LHCN-M2 (cell line): Measurements from ENCODE around the gene ARL2. TPM values are rescaled to one million over a fixed set of nuclear protein-coding genes. Genes with fewer than 3 reads are reported as not detected.
"Not testable (repeated sequence)": the region's sequence is repeated elsewhere in the genome, so short reads cannot be mapped to it uniquely, and the experiment has no call there.

Source experiments
- DNase-seq: peaks from one replicate; pipeline ENCODE4 v3.0.0-alpha.2; 2012; ENCODE audit warnings: low read depth
- total RNA-seq: library from RNA; depleted of rRNA; stranded (reverse); fragments of >200 nt; gene quantifications from 2 replicates; pipeline ENCODE4 v1.2.3, GENCODE V29; 2014

The ARL2 gene
- total RNA-seq, 1 experiment from 2014 or later = 115 TPM

- not testable (repeated sequence) for DNase-seq
Observed at GRCh38 chr11:65003968-65004367, 10.0 kb upstream of the ARL2 start.

GRCh38 chr11:65008016-65008415, 5.9 kb upstream of the ARL2 start:
- DNase-seq = peak; percentile 9

GRCh38 chr11:65008873-65009272, 5.1 kb upstream of the ARL2 start:
- no peak for DNase-seq

DNA sequence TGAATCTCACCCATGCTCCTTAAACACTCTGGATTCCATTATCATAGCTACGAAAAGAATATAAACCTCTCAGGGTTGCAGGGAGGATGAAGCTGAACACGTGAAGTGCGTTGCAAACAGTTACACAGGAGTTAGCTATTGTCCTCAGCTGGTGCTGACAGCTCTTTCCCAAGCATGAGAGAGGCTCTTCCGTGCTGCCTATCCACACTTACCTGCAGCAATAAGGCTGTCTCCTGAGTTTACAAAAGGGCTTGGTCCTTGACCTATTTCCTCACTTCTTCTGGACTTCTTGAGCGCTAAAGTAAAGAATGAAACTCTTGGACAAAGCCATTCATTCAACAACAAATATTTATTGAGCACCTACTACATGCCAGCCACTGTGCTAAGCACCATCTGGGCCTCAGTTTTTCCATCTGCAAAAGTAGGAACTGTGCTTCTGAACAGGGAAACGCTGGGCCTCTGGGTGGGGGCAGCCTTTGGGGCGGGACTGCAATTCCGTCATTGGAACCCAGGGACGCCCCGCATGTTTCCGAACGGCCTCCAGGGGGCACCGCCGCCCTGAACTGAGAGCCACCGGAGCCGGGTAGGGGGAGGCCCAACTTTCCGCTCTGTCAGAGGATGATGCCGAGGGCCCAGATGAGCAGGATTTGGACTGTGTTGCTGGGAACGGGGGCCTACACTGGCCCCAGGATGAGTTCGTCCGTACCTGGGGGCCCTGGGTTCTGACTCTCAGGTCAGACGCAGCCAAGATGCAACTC, 651 bp upstream of the ARL2 start:
- DNase-seq = peak; percentile 83

- no peak for DNase-seq
Observed at GRCh38 chr11:65014726-65015227, 817 bp downstream of the ARL2 start.

- no peak for DNase-seq
Observed at GRCh38 chr11:65016705-65017104, 2.7 kb downstream of the ARL2 start.

- no peak for DNase-seq
Observed at GRCh38 chr11:65017937-65018336, 4.0 kb downstream of the ARL2 start.

DNA sequence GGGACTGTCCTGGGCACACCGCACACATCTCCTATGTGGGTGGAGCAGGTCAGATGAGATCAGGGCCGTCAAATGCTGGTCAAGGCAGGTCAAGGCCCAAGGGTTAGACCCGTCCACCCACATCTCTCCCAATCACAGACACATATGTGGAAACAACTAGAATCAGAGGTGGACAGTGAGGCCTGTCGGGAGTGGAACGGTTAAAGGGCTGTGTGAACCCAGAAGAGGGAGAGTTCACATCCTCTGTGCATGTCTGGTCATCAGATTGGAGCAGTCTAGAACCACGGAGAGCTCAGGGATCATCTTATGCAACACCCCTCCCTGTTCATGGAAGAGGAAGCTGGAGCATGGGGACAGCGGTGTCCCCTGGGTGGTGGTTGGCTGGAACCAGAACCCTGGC, 5.9 kb downstream of the ARL2 start:
- no peak for DNase-seq

DNA sequence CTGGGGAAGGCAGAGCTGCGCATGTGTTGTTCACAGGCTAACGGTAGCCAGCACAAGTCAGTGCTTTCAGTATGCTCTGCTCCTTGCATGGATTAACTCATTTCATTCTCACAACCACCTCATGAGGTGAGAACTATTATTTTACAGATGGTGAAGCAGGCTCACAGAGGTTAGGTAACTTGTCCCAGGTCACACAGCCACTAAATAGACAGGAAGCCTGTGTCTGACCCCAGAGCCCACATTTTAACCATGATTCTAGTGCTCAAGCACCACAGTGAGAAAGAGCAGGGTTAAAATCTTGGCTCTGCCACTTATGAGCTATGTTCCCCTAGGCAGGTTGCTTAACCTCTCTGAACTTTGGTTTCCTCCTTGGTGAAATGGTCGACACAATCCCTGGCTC, 7.0 kb downstream of the ARL2 start:
- no peak for DNase-seq

- no peak for DNase-seq
Observed at GRCh38 chr11:65021509-65021908, 7.5 kb downstream of the ARL2 start.

GRCh38 chr11:65023502-65023901, 9.5 kb downstream of the ARL2 start:
- not testable (repeated sequence) for DNase-seq

DNA sequence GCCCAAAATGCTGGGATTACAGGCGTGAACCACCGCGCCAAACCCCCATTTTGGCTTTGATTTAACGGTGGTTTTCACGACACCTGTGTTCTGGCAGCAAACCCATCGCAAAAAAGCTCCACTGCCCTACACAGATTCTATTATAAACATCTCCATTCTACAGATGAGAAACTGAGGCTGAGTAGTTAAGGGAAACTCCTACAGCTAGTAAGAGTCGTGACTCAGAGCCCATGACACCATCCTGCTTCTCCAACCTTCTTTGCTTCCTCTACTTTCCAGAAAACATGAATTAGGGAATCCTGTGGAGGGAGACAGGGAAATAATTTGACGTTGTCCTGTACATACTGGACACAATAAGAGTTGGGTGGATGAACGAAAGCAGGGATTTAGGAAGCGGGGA, 12.8 kb downstream of the ARL2 start:
- no peak for DNase-seq

DNA sequence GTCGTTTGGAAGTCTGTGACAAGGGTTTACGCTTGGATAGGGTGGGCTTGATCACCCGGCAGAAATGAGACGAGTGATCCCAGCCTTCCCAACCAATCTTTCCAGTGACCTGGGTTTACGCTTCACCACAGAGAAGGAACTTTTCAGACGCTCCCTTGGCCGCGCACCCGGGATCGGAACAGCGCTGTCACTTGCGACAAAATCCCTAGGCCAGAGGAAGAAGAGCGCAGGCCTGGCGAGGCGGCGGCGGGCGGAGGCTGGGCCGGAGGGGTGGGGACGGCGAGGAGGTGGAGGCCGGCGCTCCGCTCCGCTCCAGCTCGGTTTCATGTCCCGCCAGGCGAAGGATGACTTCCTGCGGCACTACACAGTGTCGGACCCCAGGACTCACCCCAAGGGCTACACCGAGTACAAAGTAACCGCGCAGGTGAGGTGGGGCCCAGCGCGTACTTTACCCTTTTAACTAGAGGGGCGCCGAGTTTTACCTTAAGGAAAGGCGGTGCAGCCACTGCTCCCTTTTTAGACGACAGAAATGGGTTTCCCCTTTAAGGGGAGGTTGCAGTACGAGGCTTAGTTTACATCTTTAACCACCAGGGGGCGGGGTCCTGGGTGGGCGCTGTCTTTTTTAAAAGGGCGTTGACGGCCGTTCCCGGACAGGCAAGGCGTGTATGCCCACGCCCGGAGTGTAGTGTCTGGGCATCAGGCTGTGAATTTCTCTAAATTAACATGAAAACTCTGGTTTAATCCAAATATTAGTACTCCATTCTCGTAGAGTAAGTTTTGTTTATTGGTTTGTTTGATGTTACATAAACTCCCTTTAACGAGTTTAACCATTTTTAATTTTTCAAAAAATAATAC, 13.5 kb downstream of the ARL2 start, which contains the start of gene SNX15:
SNX15 (plus strand) TSS at position 227 of the 855 bp plus-strand sequence; CDS start at position 326, 99 bp downstream.
- peak; percentile 95 for DNase-seq

DNA sequence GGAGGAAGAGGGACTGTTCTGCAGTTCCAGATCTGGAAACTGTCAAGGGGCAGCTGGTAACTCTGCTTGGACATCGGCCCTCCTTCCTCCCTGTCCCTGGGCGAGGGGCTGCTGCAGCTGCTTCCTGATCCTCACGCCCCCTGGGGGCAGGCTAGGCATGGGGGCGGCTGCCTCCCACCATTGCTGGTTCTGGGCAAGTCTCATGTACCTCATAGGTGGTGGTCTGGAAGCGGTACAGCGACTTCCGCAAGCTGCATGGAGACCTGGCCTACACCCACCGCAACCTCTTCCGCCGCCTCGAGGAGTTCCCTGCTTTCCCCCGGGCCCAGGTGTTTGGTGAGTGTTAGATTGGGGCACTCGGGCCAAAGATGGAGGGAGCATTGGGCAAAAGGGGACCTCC, 18.3 kb downstream of the ARL2 start:
- no peak for DNase-seq

GRCh38 chr11:65034423-65034822, 20.5 kb downstream of the ARL2 start:
- DNase-seq = no peak

DNA sequence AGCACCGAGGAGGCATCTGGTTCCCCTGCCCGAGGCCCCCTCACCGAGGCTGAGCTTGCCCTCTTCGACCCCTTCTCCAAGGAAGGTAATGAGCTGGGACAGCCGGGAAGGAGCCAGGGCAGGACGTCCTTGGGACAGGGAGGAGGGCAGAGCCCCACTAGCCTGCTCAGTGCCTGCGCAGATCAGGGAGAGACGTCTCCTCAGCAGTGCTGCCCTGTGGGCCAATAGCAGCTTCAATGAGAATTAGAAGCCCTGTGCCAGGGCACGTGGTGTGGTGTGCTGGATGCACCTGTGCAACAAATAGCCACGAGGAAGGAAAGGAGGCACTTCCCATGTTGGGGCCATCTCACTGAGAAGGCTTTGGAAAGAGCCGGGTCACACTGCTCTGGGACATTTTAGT, 21.6 kb downstream of the ARL2 start:
- no peak for DNase-seq

GRCh38 chr11:65036931-65037330, 23.0 kb downstream of the ARL2 start:
- DNase-seq = no peak

- no peak for DNase-seq
Observed at GRCh38 chr11:65040520-65040846, 26.5 kb downstream of the ARL2 start.

GRCh38 chr11:65040847-65041622, 27.1 kb downstream of the ARL2 start, which contains the start of gene SAC3D1:
TSS of gene SAC3D1 (plus strand) at chr11:65041210. CDS start at chr11:65041293, 83 bp downstream.
- peak; percentile 96 for DNase-seq

DNA sequence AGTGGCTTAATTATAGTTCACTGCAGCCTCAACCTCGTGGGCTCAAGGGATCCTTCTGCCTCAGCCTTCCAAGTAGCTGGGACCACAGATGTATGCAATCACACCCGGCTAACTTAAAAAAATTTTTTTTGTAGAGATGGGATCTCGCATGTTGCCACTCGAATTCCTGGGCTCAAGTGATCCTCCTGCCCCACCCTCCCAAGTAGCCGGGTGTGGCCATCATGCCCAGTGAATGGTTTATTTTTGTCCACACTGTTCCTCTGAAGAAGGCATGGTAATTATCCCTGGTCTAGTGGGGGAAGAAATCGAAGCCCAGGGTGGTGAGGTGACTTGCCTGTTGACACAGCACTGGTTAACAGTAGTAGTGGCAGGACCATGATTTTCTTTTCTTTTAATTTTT, 28.9 kb downstream of the ARL2 start:
- DNase-seq = no peak

GRCh38 chr11:65043881-65044501, 30.0 kb downstream of the ARL2 start:
- DNase-seq = no peak
